SK-N-SH treated with all-trans-retinoic acid at 6 μM for 48 hours (cell line): Measurements from ENCODE around the gene FLT3.
"Not testable (repeated sequence)": the region's sequence is repeated elsewhere in the genome, so short reads cannot be mapped to it uniquely, and the experiment has no call there.

ENCODE experiments used
- ARNTL ChIP-seq: fragments of 450-650 bp; formaldehyde crosslinking; IDR thresholded peaks from 2 replicates; pipeline ENCODE4 v1.5.0; 2020; ENCODE audit warnings: low read depth, mild to moderate bottlenecking, moderate library complexity, borderline replicate concordance
- CSDC2 ChIP-seq: fragments of 250-450 bp; sonication (Bioruptor Pico); IDR thresholded peaks from 2 replicates; pipeline ENCODE4 v1.5.0; 2020; ENCODE audit warnings: mild to moderate bottlenecking, moderate library complexity
- GLIS3 ChIP-seq: fragments of 250-450 bp; sonication (Bioruptor Pico); IDR thresholded peaks from 2 replicates; pipeline ENCODE4 v1.5.0; 2020; ENCODE audit warnings: mild to moderate bottlenecking, moderate library complexity
- SNAI2 ChIP-seq: fragments of 250-450 bp; sonication (Bioruptor Pico); IDR thresholded peaks from 2 replicates; pipeline ENCODE4 v1.5.0; 2020; ENCODE audit warnings: mild to moderate bottlenecking, moderate library complexity
- TOX ChIP-seq: fragments of 250-450 bp; sonication (Bioruptor Pico); IDR thresholded peaks from 2 replicates; pipeline ENCODE4 v1.8.0; 2021; ENCODE audit warnings: mild to moderate bottlenecking, moderate library complexity, borderline replicate concordance
- ZC3H10 ChIP-seq: fragments of 250-450 bp; sonication (Bioruptor Pico); IDR thresholded peaks from 2 replicates; pipeline ENCODE4 v1.5.1; 2021; ENCODE audit warnings: mild to moderate bottlenecking, moderate library complexity
- ZFP3 ChIP-seq: fragments of 250-450 bp; sonication (Bioruptor Pico); IDR thresholded peaks from 2 replicates; pipeline ENCODE4 v1.5.0; 2020; ENCODE audit warnings: mild to moderate bottlenecking, moderate library complexity
- ZFP30 ChIP-seq: fragments of 450-650 bp; formaldehyde crosslinking; IDR thresholded peaks from 2 replicates; pipeline ENCODE4 v1.5.0; 2022; ENCODE audit warnings: mild to moderate bottlenecking, moderate library complexity
- ZNF70 ChIP-seq: fragments of 450-650 bp; formaldehyde crosslinking; IDR thresholded peaks from 2 replicates; pipeline ENCODE4 v1.5.0; 2020; ENCODE audit warnings: mild to moderate bottlenecking, moderate library complexity
- TF ChIP-seq, protein P1 (sequence below): fragments of 250-450 bp; sonication (Bioruptor Pico); IDR thresholded peaks from 2 replicates; pipeline ENCODE4 v1.5.1; 2021; ENCODE audit warnings: mild to moderate bottlenecking, moderate library complexity
- TF ChIP-seq, protein P2 (sequence below): fragments of 250-450 bp; sonication (Bioruptor Pico); IDR thresholded peaks from 2 replicates; pipeline ENCODE4 v1.5.1; 2020; ENCODE audit warnings: low read depth, mild to moderate bottlenecking, moderate library complexity
- TF ChIP-seq, protein P3 (sequence below): fragments of 250-450 bp; sonication (Bioruptor Pico); IDR thresholded peaks from 2 replicates; pipeline ENCODE4 v1.8.0; 2021; ENCODE audit warnings: low read depth, mild to moderate bottlenecking, moderate library complexity, borderline replicate concordance
- TF ChIP-seq, protein P4 (sequence below): fragments of 250-450 bp; sonication (Bioruptor Pico); IDR thresholded peaks from 2 replicates; pipeline ENCODE4 v1.8.0; 2020; ENCODE audit warnings: mild to moderate bottlenecking, moderate library complexity, borderline replicate concordance

GRCh38 chr13:28032438-28032837, 67.9 kb downstream of the FLT3 start:
- not testable (repeated sequence) for TF ChIP-seq ZFP3 (CRISPR knock-in tag); TOX (CRISPR knock-in tag); ZFP30 (CRISPR knock-in tag); ARNTL (CRISPR knock-in tag); CSDC2 (CRISPR knock-in tag); ZNF70 (CRISPR knock-in tag); SNAI2 (CRISPR knock-in tag); ZC3H10 (CRISPR knock-in tag); GLIS3
- TF ChIP-seq, protein P1, sequence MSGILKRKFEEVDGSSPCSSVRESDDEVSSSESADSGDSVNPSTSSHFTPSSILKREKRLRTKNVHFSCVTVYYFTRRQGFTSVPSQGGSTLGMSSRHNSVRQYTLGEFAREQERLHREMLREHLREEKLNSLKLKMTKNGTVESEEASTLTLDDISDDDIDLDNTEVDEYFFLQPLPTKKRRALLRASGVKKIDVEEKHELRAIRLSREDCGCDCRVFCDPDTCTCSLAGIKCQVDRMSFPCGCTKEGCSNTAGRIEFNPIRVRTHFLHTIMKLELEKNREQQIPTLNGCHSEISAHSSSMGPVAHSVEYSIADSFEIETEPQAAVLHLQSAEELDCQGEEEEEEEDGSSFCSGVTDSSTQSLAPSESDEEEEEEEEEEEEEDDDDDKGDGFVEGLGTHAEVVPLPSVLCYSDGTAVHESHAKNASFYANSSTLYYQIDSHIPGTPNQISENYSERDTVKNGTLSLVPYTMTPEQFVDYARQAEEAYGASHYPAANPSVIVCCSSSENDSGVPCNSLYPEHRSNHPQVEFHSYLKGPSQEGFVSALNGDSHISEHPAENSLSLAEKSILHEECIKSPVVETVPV (CRISPR knock-in tag): not testable (repeated sequence)
- TF ChIP-seq, protein P2, sequence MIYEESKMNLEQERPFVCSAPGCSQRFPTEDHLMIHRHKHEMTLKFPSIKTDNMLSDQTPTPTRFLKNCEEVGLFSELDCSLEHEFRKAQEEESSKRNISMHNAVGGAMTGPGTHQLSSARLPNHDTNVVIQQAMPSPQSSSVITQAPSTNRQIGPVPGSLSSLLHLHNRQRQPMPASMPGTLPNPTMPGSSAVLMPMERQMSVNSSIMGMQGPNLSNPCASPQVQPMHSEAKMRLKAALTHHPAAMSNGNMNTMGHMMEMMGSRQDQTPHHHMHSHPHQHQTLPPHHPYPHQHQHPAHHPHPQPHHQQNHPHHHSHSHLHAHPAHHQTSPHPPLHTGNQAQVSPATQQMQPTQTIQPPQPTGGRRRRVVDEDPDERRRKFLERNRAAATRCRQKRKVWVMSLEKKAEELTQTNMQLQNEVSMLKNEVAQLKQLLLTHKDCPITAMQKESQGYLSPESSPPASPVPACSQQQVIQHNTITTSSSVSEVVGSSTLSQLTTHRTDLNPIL (CRISPR knock-in tag): not testable (repeated sequence)
- TF ChIP-seq, protein P3, sequence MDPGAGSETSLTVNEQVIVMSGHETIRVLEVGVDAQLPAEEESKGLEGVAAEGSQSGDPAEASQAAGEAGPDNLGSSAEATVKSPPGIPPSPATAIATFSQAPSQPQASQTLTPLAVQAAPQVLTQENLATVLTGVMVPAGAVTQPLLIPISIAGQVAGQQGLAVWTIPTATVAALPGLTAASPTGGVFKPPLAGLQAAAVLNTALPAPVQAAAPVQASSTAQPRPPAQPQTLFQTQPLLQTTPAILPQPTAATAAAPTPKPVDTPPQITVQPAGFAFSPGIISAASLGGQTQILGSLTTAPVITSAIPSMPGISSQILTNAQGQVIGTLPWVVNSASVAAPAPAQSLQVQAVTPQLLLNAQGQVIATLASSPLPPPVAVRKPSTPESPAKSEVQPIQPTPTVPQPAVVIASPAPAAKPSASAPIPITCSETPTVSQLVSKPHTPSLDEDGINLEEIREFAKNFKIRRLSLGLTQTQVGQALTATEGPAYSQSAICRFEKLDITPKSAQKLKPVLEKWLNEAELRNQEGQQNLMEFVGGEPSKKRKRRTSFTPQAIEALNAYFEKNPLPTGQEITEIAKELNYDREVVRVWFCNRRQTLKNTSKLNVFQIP (CRISPR knock-in tag): not testable (repeated sequence)
- TF ChIP-seq, protein P4, sequence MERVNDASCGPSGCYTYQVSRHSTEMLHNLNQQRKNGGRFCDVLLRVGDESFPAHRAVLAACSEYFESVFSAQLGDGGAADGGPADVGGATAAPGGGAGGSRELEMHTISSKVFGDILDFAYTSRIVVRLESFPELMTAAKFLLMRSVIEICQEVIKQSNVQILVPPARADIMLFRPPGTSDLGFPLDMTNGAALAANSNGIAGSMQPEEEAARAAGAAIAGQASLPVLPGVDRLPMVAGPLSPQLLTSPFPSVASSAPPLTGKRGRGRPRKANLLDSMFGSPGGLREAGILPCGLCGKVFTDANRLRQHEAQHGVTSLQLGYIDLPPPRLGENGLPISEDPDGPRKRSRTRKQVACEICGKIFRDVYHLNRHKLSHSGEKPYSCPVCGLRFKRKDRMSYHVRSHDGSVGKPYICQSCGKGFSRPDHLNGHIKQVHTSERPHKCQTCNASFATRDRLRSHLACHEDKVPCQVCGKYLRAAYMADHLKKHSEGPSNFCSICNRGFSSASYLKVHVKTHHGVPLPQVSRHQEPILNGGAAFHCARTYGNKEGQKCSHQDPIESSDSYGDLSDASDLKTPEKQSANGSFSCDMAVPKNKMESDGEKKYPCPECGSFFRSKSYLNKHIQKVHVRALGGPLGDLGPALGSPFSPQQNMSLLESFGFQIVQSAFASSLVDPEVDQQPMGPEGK: not testable (repeated sequence)
